K562 (cell line): Measurements from ENCODE around the gene TDRD5. TPM values are rescaled to one million over a fixed set of nuclear protein-coding genes. Genes with fewer than 3 reads are reported as not detected.

ENCODE experiments used
- ATAC-seq: fragments of 200-7000 bp; cut with Tn5 transposase; 3 replicates; pipeline ENCODE4 v1.9.1; 2020; ENCODE audit warnings: moderate library complexity
- BruUV-seq: library from RNA; stranded (reverse); fragments of 400-500 nt; replicated peaks from 2 replicates; lab custom pipeline; 2021; lab: Mats Ljungman, UMichigan
- CTCF ChIA-PET: fragments of 300-600 bp; formaldehyde crosslinking; extraction: SDS; loops from one replicate; lab custom pipeline; 2021; ENCODE audit warnings: low intra/inter-chr PET ratio; lab: Yijun Ruan, JAX
- POLR2A ChIA-PET: fragments of 300-600, 350-650 bp; sonication (Branson Sonifier 250); formaldehyde crosslinking; extraction: SDS; loops from one replicate; lab custom pipeline; 2021; ENCODE audit warnings: antibody characterized with exemption, inconsistent platforms; lab: Yijun Ruan, JAX
- DNase-seq, 4 experiments: peaks; one replicate each; pipeline versions ENCODE4 v3.0.0 to v3.0.0-alpha.2; 2011 to 2018; ENCODE audit warnings: low spot score in 3 of 4, mixed read lengths in 3 of 4; ENCODE audit errors: extremely low read depth in 1 of 4
- FAIRE-seq: peaks from 2 replicates; lab custom pipeline; 2011; peaks lifted over from hg19 to GRCh38; lab: Jason Lieb, UNC
- H2AFZ ChIP-seq: 2 replicates; pipeline ENCODE4 v1.6.0; 2011; ENCODE audit warnings: low read depth, low read length, control low read depth, inconsistent platforms
- H3K27ac ChIP-seq: fragments of 200-600 bp; 3 replicates; pipeline ENCODE4 v1.8.0; 2011; ENCODE audit warnings: low read depth, mild to moderate bottlenecking, control low read depth, inconsistent platforms, low read length, moderate library complexity, mixed read lengths; ENCODE audit errors: extremely low read depth
- H3K27me3 ChIP-seq, 2 experiments: fragments of 300-600 bp in 1 of 2; 2 replicates in 1 of 2; 3 replicates in 1 of 2; pipeline versions ENCODE4 v1.6.0 to v1.8.0; 2011; ENCODE audit warnings: inconsistent platforms in 2 of 2, low read length in 2 of 2, mild to moderate bottlenecking in 1 of 2, mixed read lengths in 1 of 2, moderate library complexity in 1 of 2; ENCODE audit not compliant: control insufficient read depth in 2 of 2, insufficient read depth in 2 of 2
- H3K36me3 ChIP-seq: fragments of 300-600 bp; 3 replicates; pipeline ENCODE4 v1.8.0; 2011; ENCODE audit warnings: mild to moderate bottlenecking, low read length, inconsistent platforms; ENCODE audit not compliant: control insufficient read depth, insufficient read depth
- H3K4me1 ChIP-seq, 2 experiments: fragments of 200-600 bp in 1 of 2; replicated peaks in 1 of 2; 2 replicates in 1 of 2; 3 replicates in 1 of 2; pipeline versions ENCODE4 v1.5.1 to v1.8.0; 2011; ENCODE audit warnings: inconsistent platforms in 2 of 2, low read length in 2 of 2, mild to moderate bottlenecking in 1 of 2, mixed read lengths in 1 of 2, moderate library complexity in 1 of 2; ENCODE audit not compliant: control insufficient read depth in 2 of 2, insufficient read depth in 2 of 2
- H3K4me2 ChIP-seq: 2 replicates; pipeline ENCODE4 v1.6.1; 2011; ENCODE audit warnings: low read length, control low read depth, inconsistent platforms, mixed read lengths; ENCODE audit not compliant: insufficient read depth
- H3K4me3 ChIP-seq: fragments of 200-600 bp; sonication (generic), shearing (Covaris generic); 2 replicates; pipeline ENCODE4 v1.5.1; 2016; ENCODE audit warnings: control low read depth, inconsistent platforms
- H3K79me2 ChIP-seq: fragments of 200-600 bp; 3 replicates; pipeline ENCODE4 v1.8.0; 2011; ENCODE audit warnings: low read length, inconsistent platforms; ENCODE audit not compliant: control insufficient read depth, insufficient read depth
- H3K9ac ChIP-seq, 2 experiments: 2 replicates each; pipeline versions ENCODE4 v1.6.0 to v1.6.1; 2011; ENCODE audit warnings: low read depth in 2 of 2, low read length in 2 of 2, control low read depth in 1 of 2, inconsistent platforms in 1 of 2, mild to moderate bottlenecking in 1 of 2, mixed read lengths in 1 of 2; ENCODE audit not compliant: insufficient read depth in 1 of 2
- H3K9me1 ChIP-seq: one replicate; pipeline ENCODE4 v1.6.0; 2011; ENCODE audit warnings: inconsistent platforms, mild to moderate bottlenecking, low read length, moderate library complexity; ENCODE audit not compliant: control insufficient read depth, insufficient read depth
- H3K9me3 ChIP-seq: replicated peaks from 2 replicates; pipeline ENCODE4 v1.5.1; 2011; ENCODE audit warnings: low read depth, low read length, inconsistent platforms; ENCODE audit not compliant: control insufficient read depth, insufficient read depth
- H4K20me1 ChIP-seq: replicated peaks from 2 replicates; pipeline ENCODE4 v1.6.1; 2011; ENCODE audit warnings: low read length, inconsistent platforms, mixed read lengths; ENCODE audit not compliant: control insufficient read depth, insufficient read depth
- BMI1 ChIP-seq: fragments of 150-350 bp; IDR thresholded peaks from 2 replicates; pipeline ENCODE4 v1.6.1; 2014; ENCODE audit warnings: low read length
- CHAMP1 ChIP-seq: fragments of 450-650 bp; IDR thresholded peaks from 2 replicates; pipeline ENCODE4 v1.6.1; 2016; ENCODE audit warnings: mild to moderate bottlenecking
- DPF2 ChIP-seq: fragments of 450-650 bp; IDR thresholded peaks from 2 replicates; pipeline ENCODE4 v1.6.1; 2016
- FOXK1 ChIP-seq: sonication (generic); formaldehyde crosslinking; IDR thresholded peaks from 2 replicates; pipeline ENCODE4 v1.8.0; 2022; ENCODE audit warnings: missing genetic modification reagents, mild to moderate bottlenecking, borderline replicate concordance
- HLTF ChIP-seq: fragments of 450-650 bp; IDR thresholded peaks from 2 replicates; pipeline ENCODE4 v1.6.1; 2016
- JUNB ChIP-seq: fragments of 450-650 bp; formaldehyde crosslinking; conservative IDR thresholded peaks from 2 replicates; pipeline ENCODE4 v1.4.0; 2020; ENCODE audit warnings: mild to moderate bottlenecking
- KAT8 ChIP-seq: fragments of 450-650 bp; IDR thresholded peaks from 2 replicates; pipeline ENCODE4 v1.6.1; 2016; ENCODE audit warnings: low read depth, mild to moderate bottlenecking
- KDM1A ChIP-seq, 2 experiments: fragments of 450-650 bp; IDR thresholded peaks; 2 replicates each; pipeline ENCODE4 v1.6.1; 2016; ENCODE audit warnings: mild to moderate bottlenecking in 2 of 2
- KLF6 ChIP-seq: fragments of 250-450 bp; sonication (Bioruptor Pico); IDR thresholded peaks from 2 replicates; pipeline ENCODE4 v1.4.0; 2020; ENCODE audit warnings: mild to moderate bottlenecking, moderate library complexity, borderline replicate concordance
- MIER1 ChIP-seq: fragments of 450-650 bp; IDR thresholded peaks from 2 replicates; pipeline ENCODE4 v1.6.1; 2016; ENCODE audit warnings: antibody characterized with exemption, mild to moderate bottlenecking, low read depth
- PPARD ChIP-seq: fragments of 250-450 bp; sonication (Bioruptor Pico); IDR thresholded peaks from 2 replicates; pipeline ENCODE4 v1.8.0; 2022; ENCODE audit warnings: inconsistent platforms, mild to moderate bottlenecking, moderate library complexity
- RUNX1 ChIP-seq: sonication (generic); IDR thresholded peaks from 2 replicates; pipeline ENCODE4 v1.6.1; 2016; ENCODE audit warnings: antibody characterized with exemption, low read depth
- SPI1 ChIP-seq: IDR thresholded peaks from 2 replicates; pipeline ENCODE4 v1.6.1; 2011; ENCODE audit warnings: low read depth, low read length, control low read depth, borderline replicate concordance
- TAF7 ChIP-seq: fragments of 450-650 bp; IDR thresholded peaks from 2 replicates; pipeline ENCODE4 v1.6.1; 2016; ENCODE audit warnings: missing genetic modification characterization, missing compliant biosample characterization
- TEAD4 ChIP-seq, 2 experiments: sonication (generic) in 1 of 2; formaldehyde crosslinking in 1 of 2; IDR thresholded peaks; 2 replicates each; pipeline versions ENCODE4 v1.6.1 to v1.8.0; 2012 to 2022; ENCODE audit warnings: borderline replicate concordance in 1 of 2, inconsistent platforms in 1 of 2, low read length in 1 of 2, mild to moderate bottlenecking in 1 of 2, missing genetic modification reagents in 1 of 2
- ZFX ChIP-seq: sonication (generic); formaldehyde crosslinking; IDR thresholded peaks from 2 replicates; pipeline ENCODE4 v1.8.0; 2022; ENCODE audit warnings: mild to moderate bottlenecking, missing genetic modification reagents, moderate library complexity
- ZNF217 ChIP-seq: sonication (generic); formaldehyde crosslinking; IDR thresholded peaks from 2 replicates; pipeline ENCODE4 v1.8.0; 2022; ENCODE audit warnings: mild to moderate bottlenecking, missing genetic modification reagents
- ZNF324 ChIP-seq: fragments of 250-450 bp; sonication (Bioruptor Pico); IDR thresholded peaks from 2 replicates; pipeline ENCODE4 v1.4.0; 2020; ENCODE audit warnings: mild to moderate bottlenecking
- WGBS: fragments of 100-300 bp; shearing (Covaris generic); methylation state at CpG from one replicate; pipeline ENCODE4 v1.1.6; 2016; ENCODE audit warnings: low coverage, mixed read lengths; ENCODE audit not compliant: insufficient coverage; ENCODE audit errors: missing lambda C conversion rate; 5-methylcytosine and 5-hydroxymethylcytosine counted together
- in situ Hi-C: fragments of 300-500 bp; cut with MboI; formaldehyde crosslinking; loops from 4 replicates; pipeline ENCODE4 v1.15.0; 2018; ENCODE audit warnings: inconsistent platforms, mixed read lengths
- intact Hi-C: fragments of 100-400 bp; cut with micrococcal nuclease; formaldehyde crosslinking; loops from 2 replicates; pipeline ENCODE4 v1.14.2; 2022
- polyA plus RNA-seq, 8 experiments: library from polyadenylated mRNA; depleted of rRNA in 4 of 8; stranded (reverse) in 5 of 8; unstranded in 3 of 8; fragments of >200 nt; fragmentation: Nextera tagmentation in 2 of 8; fragmentation: Illumina TruSeq in 1 of 8; extraction: Ambion mirVana in 2 of 8; extraction: Trizol in 1 of 8; gene quantifications; 2 replicates each; pipeline versions ENCODE4 v1.2.1 to v1.2.3, GENCODE V29; 2011 to 2014; ENCODE audit warnings: inconsistent platforms in 1 of 8, missing spikeins in 1 of 8
- total RNA-seq, 7 experiments: library from RNA; depleted of rRNA in 6 of 7; stranded (reverse); fragments of >200 nt in 6 of 7; fragmentation: Illumina TruSeq in 2 of 7; extraction: Trizol in 2 of 7; gene quantifications; 2 replicates each; pipeline versions ENCODE4 v1.2.1 to v1.2.3, GENCODE V29; 2011 to 2021; ENCODE audit warnings: low replicate concordance in 1 of 7
- TF ChIP-seq, protein P1 (sequence below): fragments of 450-650 bp; formaldehyde crosslinking; IDR thresholded peaks from 2 replicates; pipeline ENCODE4 v1.4.0; 2020; ENCODE audit warnings: mild to moderate bottlenecking, moderate library complexity
- TF ChIP-seq, protein P2 (sequence below): fragments of 450-650 bp; IDR thresholded peaks from 2 replicates; pipeline ENCODE4 v1.6.1; 2016; ENCODE audit warnings: low read depth, mild to moderate bottlenecking, moderate library complexity

The TDRD5 gene
- total and polyA plus RNA-seq, 9 of the 15 experiments (the other 6 are each of a cell fraction or from before 2014, with no cell fraction given): 0.04 to 0.57 (median 0.26) TPM; not detected in 1

DNA sequence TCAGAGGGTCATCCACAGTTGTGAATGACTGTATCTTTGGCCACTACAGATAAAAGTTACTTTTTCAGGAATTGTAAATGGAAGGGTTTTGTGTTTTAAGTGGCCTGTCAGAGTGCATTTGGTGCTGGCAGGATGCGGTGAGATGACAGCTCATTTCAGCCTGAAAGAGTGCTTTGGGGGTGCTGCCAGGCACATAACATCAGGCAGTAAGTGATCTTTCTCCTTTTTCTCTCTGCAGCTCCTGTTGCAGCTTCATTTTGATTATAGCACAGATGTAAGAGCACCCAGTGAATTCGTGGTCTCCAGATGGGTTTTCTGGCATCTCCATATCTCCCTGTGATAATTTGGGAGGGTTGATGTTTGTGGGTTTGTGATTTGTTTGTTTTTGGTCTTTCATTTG is 136.6 kb downstream of the TDRD5 start (continued):
- TF ChIP-seq JUNB (CRISPR knock-in tag) (no peak), FOXK1 (CRISPR knock-in tag) (no peak), ZNF324 (CRISPR knock-in tag) (no peak), HLTF (no peak), MIER1 (no peak)

- in situ Hi-C loops: no loop called here
- Histone ChIP-seq H3K9me1 (no peaks in the 10 kb centered on the region), H3K9ac (no peak overlapping the region), H3K9me3 (no peaks in the 10 kb centered on the region), H2AFZ (no peak overlapping the region), H3K79me2 (no peaks in the 10 kb centered on the region), H3K36me3 (no peaks in the 10 kb centered on the region), H3K4me1 (no peaks in the 10 kb centered on the region), H4K20me1 (no peaks in the 10 kb centered on the region), H3K4me2 (no peak overlapping the region), H3K27ac (no peak overlapping the region), H3K27me3 (peaks cover 3 to 9% of the 10 kb centered on the region in 2 experiments; a peak in 2 of 5 replicates), H3K4me3 (no peak overlapping the region)
- ChIA-PET CTCF (no interaction called here), POLR2A (interaction anchor here (0.6 to 0.8 kb wide), 3 partner anchors 12 to 131 kb away, joined by 3 read pairs; no protein-coding TSS in a partner anchor)
- DNase-seq: no peak
- 0% methylated on average over 4 of the region's 4 CpGs for WGBS
- no TSS peak for BruUV-seq
- no peak for FAIRE-seq
- no peak for ATAC-seq
- intact Hi-C loops: no loop called here
- no peak for TF ChIP-seq BMI1
- TF ChIP-seq DPF2: no peak
- TF ChIP-seq RUNX1: no peak
- TF ChIP-seq KLF6 (CRISPR knock-in tag): no peak
- TF ChIP-seq PPARD: no peak
- TF ChIP-seq, protein P1, sequence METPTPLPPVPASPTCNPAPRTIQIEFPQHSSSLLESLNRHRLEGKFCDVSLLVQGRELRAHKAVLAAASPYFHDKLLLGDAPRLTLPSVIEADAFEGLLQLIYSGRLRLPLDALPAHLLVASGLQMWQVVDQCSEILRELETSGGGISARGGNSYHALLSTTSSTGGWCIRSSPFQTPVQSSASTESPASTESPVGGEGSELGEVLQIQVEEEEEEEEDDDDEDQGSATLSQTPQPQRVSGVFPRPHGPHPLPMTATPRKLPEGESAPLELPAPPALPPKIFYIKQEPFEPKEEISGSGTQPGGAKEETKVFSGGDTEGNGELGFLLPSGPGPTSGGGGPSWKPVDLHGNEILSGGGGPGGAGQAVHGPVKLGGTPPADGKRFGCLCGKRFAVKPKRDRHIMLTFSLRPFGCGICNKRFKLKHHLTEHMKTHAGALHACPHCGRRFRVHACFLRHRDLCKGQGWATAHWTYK (CRISPR knock-in tag): no peak
- no peak for TF ChIP-seq KDM1A (IDR thresholded peaks at IDR 0.05)
- no peak for TF ChIP-seq TEAD4 (IDR thresholded peaks at IDR 0.05; ENCODE audit: low read length)
- TF ChIP-seq TEAD4 (CRISPR knock-in tag; IDR thresholded peaks at IDR 0.05; ENCODE audit: borderline replicate concordance): no peak
- no peak for TF ChIP-seq TAF7
- TF ChIP-seq CHAMP1: no peak
- no peak for TF ChIP-seq KAT8
- no peak for TF ChIP-seq ZNF217 (CRISPR knock-in tag)
- TF ChIP-seq ZFX (CRISPR knock-in tag): no peak
- TF ChIP-seq SPI1: no peak
- TF ChIP-seq, protein P2, sequence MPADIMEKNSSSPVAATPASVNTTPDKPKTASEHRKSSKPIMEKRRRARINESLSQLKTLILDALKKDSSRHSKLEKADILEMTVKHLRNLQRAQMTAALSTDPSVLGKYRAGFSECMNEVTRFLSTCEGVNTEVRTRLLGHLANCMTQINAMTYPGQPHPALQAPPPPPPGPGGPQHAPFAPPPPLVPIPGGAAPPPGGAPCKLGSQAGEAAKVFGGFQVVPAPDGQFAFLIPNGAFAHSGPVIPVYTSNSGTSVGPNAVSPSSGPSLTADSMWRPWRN: no peak
Measured at GRCh38 chr1:179729881-179730280, 138.2 kb downstream of the TDRD5 start.
